GM21529 (cell line): ENCODE data around the gene RBM39.
"Not testable (repeated sequence)": the region's sequence is repeated elsewhere in the genome, so short reads cannot be mapped to it uniquely, and the experiment has no call there.

ENCODE experiments used
- ATAC-seq: cut with Tn5 transposase; IDR thresholded peaks from one replicate; pipeline ENCODE4 v1.9.1; 2021; ENCODE audit not compliant: unreplicated experiment

RBM39 gene

DNA sequence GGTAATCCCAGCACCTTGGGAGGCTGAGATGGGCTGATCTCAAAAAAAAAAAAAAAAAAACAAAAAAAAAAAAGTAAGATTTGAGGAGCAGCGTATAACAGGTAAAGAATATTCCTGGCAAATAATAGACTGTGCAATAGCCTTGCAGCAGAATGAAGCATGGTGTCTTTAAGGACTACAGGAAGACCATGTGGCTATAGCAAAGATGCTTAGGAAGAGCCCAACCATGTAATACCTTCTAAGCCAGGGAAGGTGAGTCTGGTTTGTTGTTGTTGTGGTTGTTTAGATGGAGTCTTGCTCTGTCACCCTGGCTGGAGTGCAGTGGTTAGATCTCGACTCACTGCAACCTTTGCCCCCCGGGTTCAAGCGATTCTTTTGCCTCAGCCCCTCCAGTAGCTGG lies 14.3 kb upstream of the RBM39 start:
- ATAC-seq, result no peak

DNA sequence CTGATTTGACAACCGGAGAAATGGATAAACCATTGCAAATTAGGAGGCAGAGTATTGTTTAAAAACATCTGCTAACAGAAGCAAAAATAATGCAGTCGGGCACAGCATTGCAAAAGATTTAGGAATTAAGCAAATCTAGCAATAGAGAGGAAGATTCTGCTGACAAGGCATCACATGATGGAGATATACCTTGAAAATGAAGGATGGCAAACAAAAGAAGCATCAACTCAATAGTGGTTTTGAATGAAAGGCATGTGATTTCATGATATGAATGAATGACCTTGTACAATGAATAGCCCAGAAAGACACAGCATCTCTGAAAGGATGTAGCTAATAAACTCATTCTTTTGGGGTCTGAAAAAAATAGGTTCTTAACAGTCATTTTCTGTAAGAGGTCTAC lies 8.6 kb upstream of the RBM39 start:
- ATAC-seq, result no peak

DNA sequence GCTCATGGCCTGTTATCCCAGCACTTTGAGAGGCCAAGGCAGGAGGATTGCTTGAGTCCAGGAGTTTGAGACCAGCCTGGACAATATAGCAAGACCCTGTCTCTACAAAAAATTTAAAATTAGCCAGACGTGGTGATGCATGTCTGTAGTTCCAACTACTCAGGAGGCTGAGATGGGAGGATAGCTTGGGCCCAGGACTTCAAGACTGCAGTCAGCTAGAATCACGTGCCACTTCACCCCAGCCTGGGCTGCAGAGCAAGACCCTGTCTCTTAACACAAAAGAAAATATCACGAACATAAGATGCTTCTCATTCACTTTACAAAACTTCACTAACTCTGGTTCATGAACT lies 2.4 kb upstream of the RBM39 start:
- not testable (repeated sequence) for ATAC-seq

DNA sequence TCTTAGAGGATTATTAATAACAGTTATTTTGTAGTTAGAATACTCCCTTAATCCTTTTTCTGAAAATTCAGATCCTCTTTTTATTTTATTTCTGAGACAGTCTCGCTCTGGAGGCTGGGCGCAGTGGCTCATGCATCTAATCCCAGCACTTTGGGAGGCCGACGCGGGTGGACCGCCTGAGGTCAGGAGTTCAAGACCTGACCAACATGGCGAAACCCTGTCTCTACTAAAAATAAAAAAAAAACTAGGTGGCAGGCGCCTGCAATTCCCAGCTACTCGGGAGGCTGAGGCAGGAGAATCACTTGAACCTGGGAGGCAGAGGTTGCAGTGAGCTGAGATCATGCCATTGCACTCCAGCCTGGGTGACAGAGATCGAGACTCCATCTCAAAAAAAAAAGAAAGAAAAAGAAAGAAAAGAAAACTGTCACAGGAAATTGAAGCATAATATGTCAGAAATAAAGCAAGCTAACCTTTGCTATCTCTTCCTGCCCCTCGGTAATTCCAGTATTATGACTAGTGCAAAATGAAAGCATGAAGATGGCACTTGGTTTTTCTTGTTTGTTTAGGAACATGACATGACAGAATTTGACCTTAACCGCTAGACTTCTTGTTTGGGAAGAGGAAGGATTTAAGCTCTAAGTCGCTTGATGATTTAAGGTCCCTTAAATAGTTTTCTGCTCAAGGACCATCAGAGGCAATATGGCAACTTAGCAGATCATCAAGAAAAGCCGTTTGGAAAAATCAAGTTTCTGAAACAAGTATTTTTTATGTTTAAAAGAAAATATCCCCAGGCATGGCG lies 1.8 kb upstream of the RBM39 start:
- no peak for ATAC-seq

DNA sequence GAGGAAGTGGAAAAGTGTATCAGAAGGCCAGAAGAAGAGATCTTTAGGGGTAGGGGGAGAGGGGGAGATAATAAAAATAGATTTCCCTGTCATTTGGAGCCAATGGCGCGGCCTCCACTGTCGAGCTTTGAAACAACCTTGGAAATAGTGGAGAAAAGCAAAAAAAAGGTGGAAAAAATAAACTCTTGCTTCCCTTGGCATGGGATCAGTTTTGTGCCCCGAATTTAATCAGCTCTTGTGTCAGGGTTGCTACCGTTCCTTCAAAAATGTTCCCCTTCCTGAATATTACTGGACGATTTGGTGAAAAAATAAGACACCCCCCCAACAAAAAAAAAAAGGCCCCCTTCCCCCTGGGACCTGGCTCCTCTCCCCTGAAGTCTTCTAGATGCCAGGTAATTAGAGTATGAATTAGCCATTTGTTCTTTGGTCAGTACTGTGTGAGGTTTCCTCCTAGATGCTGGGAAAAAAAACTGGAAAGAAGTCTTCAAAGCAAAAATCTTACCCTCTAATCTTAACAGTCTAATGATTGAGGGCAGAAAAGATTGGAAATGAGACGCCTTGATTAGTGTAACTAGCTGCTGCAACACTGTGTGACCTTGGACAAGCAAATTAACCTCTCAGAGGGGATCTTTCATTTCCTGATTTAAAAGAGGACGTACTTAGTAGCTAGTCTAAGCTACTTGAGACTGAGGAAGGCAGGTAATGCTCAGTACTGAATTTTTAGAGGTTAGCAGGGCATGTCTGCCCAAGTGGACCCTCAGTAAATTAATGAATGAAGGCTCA lies 872 bp upstream of the RBM39 start:
- ATAC-seq, result peak; percentile 32

DNA sequence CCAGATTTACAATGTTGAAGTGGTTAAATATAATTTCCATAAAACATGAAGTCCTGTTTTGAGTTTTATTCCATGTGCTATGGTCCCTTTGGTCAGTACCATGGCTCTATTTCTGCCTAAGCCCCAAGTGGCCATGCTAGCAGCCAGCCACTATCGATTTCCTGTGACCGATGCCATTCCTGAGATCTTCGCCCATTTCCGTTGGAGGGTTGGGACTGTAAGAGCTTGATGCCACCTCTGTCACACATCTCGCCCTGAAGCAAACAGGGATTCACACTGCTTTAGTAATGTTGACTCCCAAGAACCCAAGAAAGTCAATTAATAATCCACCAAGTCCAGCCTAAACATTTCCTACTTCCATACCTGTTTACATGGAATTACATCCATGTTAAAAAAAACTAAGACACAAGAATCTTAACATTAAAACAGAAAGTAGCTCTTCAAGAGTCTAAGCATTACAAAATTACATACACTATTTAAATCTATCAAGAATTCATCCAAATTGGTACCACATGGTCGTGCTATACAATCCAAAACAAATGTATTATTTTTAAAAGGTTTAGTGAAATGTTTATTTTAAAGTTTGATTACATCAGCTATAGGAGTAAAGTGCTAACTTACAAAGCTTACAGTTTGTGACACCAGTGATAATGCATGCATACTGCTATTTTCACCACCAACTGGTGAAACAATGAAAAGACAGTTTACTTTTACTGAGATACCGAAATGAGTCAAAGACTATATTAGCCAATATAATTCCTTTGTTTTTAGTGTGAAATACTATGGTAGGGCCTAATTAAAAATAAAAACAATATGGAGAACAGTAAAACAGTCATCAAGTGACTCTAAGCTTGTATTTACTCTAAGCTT lies 2.5 kb downstream of the RBM39 start:
- no peak for ATAC-seq

DNA sequence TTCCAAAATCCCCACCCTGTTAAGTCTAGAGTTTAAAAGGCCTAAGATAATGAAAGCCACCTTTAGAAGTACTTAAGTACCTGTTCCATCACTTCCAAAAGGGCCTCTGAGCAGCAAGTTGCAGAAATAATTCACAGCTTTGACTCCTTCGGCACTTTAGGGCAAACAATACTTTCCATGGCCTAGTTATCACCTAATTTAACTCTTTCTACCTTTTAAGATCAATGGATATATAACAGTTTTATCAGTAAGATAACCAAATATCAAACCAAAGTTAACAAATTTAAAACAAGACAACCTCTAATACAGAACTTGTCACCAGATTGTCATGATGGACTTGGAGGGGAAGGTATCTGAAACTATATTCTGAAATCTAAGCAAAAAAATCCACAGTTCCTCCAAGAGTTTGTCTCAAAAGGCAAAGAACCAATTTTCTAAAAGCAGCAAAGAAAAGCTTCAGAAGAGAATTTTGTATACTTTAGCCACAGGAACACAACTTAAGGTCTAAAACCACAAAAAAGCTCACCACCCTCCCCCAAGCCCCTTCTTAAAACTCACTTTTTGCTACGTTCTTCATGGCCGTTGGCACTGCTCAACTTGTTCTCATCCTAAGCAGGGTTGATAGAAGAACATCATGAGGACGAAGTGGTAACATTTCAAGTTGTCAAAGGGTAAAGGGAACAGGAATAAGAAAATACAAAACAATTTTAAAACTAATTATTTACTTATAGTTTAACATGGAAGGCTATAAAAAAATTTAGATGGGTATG lies 3.5 kb downstream of the RBM39 start:
- no peak for ATAC-seq

DNA sequence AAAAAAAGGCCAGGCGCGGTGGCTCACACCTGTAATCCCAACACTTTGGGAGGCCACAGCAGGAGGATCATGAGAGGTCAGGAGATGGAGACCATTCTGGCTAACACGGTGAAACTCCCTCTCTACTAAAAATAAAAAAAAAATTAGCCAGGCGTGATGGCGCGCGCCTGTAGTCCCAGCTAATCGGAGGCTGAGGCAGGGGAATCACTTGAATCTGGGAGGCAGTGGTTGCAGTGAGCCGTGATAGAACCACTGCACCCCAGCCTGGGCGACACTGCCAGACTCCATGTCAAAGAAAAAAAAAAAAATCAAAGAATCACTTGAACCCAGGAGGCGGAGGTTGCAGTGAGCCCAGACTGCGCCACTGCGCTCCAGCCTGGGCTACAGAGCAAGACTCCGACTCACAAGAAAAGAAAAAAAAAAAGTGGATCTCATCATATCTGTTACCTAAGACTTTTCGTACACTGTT lies 4.2 kb downstream of the RBM39 start:
- no peak for ATAC-seq

DNA sequence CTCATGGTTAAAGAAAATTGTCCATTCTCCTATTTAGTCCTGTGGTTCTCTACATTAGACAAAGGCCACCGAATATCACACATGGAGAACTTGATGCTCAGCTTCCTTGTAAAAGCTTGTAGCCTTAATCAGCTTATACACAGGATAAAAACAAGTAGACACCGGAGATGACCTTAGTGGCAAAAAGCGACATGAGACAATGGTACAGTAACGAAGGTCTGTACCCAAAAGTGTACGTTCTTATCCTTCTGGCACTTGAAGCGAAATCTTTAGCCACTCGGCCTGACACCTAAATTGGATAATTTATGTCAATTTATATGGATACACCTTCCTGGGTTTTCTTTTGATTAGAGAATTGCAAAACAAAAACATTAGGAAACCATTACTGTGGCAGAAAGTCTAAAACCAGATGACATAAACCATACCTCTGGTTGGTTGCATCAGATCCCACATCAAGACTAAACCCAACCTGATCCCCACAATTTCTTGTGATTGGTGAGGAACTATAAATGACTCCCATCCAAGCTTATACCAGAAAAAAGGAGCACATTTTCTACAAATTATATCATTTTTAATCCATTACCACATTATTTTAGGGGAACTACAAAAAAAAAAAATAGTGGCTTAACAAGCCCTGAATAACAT lies 6.1 kb downstream of the RBM39 start:
- ATAC-seq, result no peak

DNA sequence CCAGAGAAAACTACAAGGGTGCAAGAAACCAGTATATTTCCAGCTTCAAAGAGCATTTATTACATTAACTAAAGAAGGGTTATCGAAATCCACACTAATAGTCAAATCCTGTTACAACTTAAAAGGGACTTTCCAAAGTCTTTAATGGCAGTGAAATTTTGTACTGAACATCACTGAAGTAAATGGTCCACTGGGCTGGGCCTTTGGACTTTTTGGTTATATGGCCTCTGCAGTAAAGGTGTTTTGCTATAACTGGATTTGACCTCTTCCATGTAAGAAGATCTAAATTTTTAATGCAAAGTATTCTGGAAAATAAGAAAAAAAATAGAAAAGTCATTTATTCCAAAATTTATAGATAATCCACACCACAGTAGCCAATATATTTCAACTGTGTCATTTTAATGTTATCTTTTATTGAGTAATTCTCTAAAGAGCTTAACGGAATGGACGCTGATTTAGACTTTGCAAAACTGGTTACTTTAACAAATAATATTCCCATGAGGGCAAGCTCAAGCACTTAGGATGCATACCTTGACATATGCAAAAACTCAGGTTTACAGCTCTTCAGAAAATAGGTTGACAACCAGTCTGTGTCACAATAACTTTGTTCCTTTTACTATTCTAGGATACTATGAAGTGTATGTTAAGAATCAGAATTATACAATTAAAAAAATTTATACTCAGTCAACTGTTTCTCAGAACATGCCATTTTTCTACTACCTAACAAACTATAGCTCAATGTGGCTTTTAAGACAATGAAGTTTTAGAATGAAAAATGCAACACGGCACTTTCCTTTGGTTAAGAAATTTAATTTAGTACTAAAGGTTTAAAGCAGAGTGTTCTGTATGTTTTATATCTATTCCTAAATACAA lies 7.0 kb downstream of the RBM39 start:
- ATAC-seq, result no peak

DNA sequence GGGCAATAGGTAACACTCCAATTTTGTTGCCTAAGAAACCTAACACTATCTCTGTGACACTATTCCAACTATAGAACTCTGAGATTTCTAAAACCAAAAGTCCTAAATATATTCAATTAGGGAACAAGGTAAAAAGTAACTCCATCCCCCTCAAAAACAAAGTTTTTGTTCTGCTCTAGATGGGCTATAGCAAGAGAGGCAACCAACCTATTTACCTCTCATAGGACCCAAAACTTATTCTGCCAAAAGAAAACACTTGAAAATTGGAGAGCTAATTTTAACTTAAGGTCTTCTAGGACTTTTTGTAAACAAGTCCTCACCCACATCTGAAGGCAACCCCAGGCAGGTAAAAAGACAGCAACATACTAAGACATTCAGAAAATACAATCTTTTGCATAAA lies 7.7 kb downstream of the RBM39 start:
- ATAC-seq, result no peak

DNA sequence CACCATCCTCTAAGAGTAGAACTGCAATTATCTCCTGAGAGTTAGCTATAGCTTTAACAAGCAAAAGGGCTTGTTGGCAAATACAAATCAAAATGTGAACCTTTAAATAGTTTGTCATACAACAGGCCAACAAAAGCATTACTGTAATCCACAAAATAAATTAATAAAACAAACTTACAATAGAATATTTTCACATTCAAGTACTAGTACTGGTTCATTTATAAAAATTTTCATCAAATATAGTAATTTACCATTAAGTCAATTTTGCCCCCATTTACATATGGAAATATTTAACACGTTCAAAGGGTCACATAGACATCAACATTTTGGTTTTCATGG lies 9.4 kb downstream of the RBM39 start:
- no peak for ATAC-seq

DNA sequence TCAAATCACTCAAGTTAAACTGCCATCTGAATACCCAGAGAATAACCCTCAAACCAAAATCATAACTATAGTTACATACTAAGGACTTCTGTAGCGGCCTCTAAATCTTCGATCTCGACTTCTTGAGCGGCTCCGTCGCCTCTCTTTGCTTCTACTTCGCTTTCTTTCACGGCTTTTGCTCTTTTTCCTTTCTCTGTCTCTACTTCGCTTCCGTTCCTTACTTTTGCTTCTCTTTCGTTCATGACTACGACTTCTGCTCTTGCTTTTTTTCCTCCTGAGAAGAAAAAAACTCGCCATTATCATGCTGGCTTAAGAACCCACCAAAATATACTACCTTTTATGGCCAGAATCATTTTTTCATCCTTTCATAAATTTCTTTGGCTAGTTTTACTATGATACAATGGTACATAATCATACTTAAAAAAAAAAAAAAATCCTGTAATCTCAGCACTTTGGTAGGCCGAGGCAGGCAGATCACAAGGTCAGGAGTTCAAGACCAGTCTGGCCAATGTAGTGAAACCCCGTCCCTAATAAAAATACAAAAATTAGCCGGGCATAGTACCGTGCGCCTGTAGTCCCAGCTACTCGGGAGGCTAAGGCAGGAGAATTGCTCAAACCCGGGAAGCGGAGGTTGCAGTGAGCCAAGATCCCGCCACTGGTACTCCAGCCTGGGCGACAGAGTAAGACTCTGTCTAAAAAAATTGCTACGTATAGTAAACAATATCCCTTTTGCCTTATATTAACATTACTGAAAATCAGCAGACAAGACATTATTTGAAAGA lies 10.0 kb downstream of the RBM39 start:
- no peak for ATAC-seq

DNA sequence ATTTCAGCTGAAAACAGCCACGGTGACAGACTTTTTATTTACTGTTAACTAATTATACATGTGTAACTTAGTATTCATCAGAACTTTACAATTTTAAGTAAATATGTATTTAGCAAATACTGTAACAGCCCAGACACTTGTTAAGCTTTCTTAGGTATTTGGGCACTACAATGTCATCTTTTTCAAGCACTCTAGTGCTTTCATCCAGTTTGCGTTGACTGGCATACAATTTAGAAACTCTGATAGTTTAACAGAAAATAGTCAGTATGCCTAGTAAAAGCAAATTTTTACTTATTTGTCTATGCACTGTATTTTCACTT lies 10.6 kb downstream of the RBM39 start:
- no peak for ATAC-seq

DNA sequence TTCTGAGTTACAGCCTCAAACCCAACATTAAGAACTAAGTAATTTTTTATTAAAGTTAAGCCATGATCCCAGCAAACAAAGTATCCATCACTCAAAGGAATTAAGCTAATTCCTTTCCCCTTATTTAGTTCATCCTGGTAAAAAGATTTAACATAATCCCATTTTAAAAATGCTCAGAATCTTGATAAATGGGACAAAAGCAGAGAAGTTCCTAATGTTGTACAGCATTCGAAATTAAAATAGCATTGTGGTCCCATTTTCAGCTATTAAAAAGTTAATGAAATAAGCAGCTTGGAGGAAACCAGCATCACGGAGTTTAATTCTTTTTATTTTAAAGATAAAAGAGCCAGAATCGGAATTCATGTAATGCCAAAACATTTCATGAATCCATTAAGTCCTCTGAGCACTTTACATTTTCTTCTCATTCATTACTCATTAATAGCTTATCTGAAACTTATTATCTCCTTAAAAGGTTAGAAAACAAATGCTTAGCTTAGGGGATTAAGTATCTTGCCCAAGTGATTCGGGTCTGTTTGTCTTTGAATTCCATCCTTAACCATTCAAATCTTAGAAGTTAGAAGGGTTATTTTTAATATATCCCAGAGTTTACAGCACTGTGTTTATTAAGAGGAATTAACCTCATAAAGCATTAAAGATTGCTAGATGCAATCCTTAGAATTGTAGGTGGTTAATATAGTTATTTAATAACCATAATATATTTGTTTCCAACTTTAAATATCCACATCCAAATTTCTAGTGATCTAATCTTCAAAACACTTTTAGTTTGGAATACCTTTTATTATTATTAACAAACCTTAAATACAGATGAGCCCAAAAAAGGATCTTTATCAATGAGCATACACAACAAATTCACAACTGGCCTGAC lies 11.2 kb downstream of the RBM39 start:
- ATAC-seq, result no peak

DNA sequence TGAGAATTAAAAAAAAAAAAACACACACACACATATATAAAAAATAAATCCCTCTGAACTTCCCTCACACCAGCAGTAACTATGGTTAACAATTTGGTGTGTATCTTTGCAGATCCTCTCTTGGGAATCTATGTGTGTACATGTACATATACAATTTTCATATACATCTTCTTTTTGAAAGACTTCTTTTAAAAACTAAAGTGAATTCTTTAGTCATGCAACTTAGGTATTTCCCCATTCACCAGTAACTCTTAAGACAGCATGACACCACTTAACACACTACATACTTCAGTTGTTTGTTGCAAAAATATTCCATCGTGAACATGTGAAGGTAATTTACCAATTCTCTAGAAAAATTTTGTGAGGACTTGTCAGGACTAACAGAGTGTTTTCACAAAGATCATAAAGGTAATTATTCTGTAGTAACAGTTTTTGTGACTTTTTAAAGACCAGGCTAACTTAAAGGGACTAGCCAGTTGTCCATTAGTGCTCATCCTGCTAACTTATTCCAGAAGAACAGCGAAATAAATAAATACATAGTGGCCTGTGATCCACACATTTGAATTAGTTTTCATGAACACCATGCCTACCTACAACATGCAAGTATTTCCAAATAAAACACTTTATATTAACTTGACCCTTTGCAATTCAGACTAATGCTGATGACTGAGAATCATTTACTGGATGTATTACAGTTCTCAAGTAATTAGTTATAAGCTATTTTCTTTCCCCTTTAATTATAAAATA lies 12.1 kb downstream of the RBM39 start:
- ATAC-seq, result no peak

DNA sequence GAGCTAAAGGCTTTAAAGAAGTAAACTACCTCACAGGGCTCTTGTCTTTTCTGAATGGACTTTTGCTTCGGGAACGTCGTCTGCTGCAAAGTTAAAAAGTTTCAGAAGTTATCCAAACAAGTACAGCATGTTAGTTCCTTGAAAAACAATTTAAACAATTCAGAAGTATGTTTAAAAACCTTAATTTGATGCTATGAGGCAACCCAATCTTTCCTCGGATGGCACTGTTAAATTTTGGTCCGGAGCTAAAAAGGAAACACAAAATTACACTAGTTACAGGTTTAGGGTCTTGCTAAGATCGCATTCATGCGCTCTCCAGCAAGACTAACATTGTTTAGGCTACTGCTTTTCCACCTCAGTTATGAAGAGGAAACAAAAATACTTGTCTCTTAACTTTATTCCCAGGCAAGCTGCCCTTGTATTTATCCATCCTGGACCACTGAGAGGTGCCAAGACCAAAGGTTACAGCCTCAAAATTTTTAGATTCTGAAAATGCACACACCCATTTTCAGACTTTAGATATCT lies 12.7 kb downstream of the RBM39 start:
- ATAC-seq, result no peak
